ENCODE results near the gene ADNP2.

DNA sequence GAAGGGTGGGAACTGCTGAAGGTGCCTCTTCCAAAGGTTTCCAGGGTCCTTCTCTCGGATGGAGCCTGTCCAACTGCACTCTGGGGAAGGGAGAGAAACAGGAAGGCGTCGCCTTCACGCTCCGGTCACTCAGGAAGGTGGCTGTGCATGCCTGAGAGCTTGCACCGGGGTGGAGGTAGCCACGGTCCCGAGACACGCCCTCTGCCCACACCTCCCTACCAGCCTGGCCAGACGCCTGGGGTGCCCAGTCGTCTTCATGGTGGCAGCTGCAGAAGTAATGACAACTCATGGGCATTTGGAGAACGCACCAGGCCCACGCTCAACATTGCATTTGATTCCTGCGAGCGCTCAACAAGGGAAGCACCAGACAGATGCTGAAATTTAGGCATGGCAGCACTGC, 59.9 kb downstream of the ADNP2 start:
- TF ChIP-seq POLR2A (IDR thresholded peaks at IDR 0.05; ENCODE audit: low read depth, low read length): no peak
- no peak for TF ChIP-seq POLR2AphosphoS5 (IDR thresholded peaks at IDR 0.05; ENCODE audit: low read depth, low read length)
- TF ChIP-seq TAF1 (IDR thresholded peaks at IDR 0.05; ENCODE audit: borderline replicate concordance, low read depth, low read length): no peak
